T-cell (primary cell): ENCODE results near the gene TMC2. TPM values are rescaled to one million over a fixed set of nuclear protein-coding genes. Genes with fewer than 3 reads are reported as not detected.

Experiments used
- ATAC-seq, 4 experiments: fragments of 200-7000 bp in 3 of 4; fragments of 150-1000 bp in 1 of 4; cut with Tn5 transposase; replicated peaks in 1 of 4; 1 replicate in 3 of 4; 2 replicates in 1 of 4; pipeline ENCODE4 v1.10.0; 2021; ENCODE audit warnings: moderate library complexity in 3 of 4, mild to moderate bottlenecking in 2 of 4, moderate number of reproducible peaks in 1 of 4
- CTCF ChIA-PET, 2 donors: fragments of 300-600 bp; sonication (Branson Sonifier 250); formaldehyde crosslinking; loops; one replicate each; lab custom pipeline; 2022; ENCODE audit warnings: antibody characterized with exemption in 2 of 2; lab: Charles Lee
- POLR2A ChIA-PET, 2 donors: fragments of 300-600 bp; sonication (Branson Sonifier 250); formaldehyde crosslinking; loops; one replicate each; lab custom pipeline; 2022; ENCODE audit warnings: antibody characterized with exemption in 2 of 2; lab: Charles Lee
- DNase-seq, 35 experiments: peaks; one replicate each; pipeline versions ENCODE4 v3.0.0 to v3.0.0-alpha.2; 2013 to 2023
- H3K27ac ChIP-seq: one replicate; pipeline ENCODE4 v1.5.1; 2013; ENCODE audit warnings: low read length
- H3K27me3 ChIP-seq, 2 experiments: replicated peaks in 1 of 2; 1 replicate in 1 of 2; 2 replicates in 1 of 2; pipeline versions ENCODE4 v1.6.1 to v1.7.0; 2013; ENCODE audit warnings: low read length in 1 of 2, mixed read lengths in 1 of 2; ENCODE audit not compliant: control insufficient read depth in 2 of 2, insufficient read depth in 2 of 2; ENCODE audit errors: extremely low read depth in 1 of 2
- H3K36me3 ChIP-seq, 2 donors: 1 replicate in 1 of 2; 2 replicates in 1 of 2; pipeline versions ENCODE4 v1.6.1 to v1.7.0; 2013; ENCODE audit warnings: low read length in 1 of 2; ENCODE audit not compliant: control insufficient read depth in 2 of 2, insufficient read depth in 1 of 2; ENCODE audit errors: extremely low read depth in 1 of 2
- H3K4me1 ChIP-seq, 2 experiments: 1 replicate in 1 of 2; 2 replicates in 1 of 2; pipeline versions ENCODE4 v1.6.1 to v1.7.0; 2013; ENCODE audit warnings: low read length in 2 of 2, mixed read lengths in 1 of 2; ENCODE audit not compliant: insufficient read depth in 2 of 2, control insufficient read depth in 1 of 2; ENCODE audit errors: extremely low read depth in 1 of 2
- H3K4me3 ChIP-seq, 2 donors: 1 replicate in 1 of 2; 2 replicates in 1 of 2; pipeline versions ENCODE4 v1.5.1 to v1.7.0; 2013; ENCODE audit warnings: mild to moderate bottlenecking in 2 of 2, low read length in 1 of 2, moderate library complexity in 1 of 2; ENCODE audit not compliant: control insufficient read depth in 1 of 2; ENCODE audit errors: extremely low read depth in 1 of 2
- H3K9me3 ChIP-seq: 2 replicates; pipeline ENCODE4 v1.7.0; 2013
- H3K27ac Mint-ChIP-seq, 2 donors: one replicate each; pipeline ENCODE4 v1.8.0; 2020 to 2021; ENCODE audit warnings: mild to moderate bottlenecking in 2 of 2, mixed read lengths in 2 of 2
- H3K27me3 Mint-ChIP-seq, 2 donors: one replicate each; pipeline ENCODE4 v1.8.0; 2021 to 2022; ENCODE audit warnings: mixed read lengths in 2 of 2
- H3K36me3 Mint-ChIP-seq: one replicate; pipeline ENCODE4 v1.8.0; 2021; ENCODE audit warnings: mixed read lengths
- H3K4me1 Mint-ChIP-seq, 3 donors: one replicate each; pipeline ENCODE4 v1.8.0; 2020 to 2022; ENCODE audit warnings: mixed read lengths in 3 of 3, mild to moderate bottlenecking in 1 of 3
- H3K4me3 Mint-ChIP-seq, 3 donors: one replicate each; pipeline ENCODE4 v1.8.0; 2020 to 2022; ENCODE audit warnings: mild to moderate bottlenecking in 3 of 3, mixed read lengths in 3 of 3, moderate library complexity in 3 of 3
- H3K9me3 Mint-ChIP-seq, 3 donors: one replicate each; pipeline ENCODE4 v1.8.0; 2020 to 2022; ENCODE audit warnings: mixed read lengths in 3 of 3
- WGBS: methylation state at CpG from one replicate; pipeline ENCODE4 v1.1.5; 2013; ENCODE audit warnings: missing lambda C conversion rate; ENCODE audit not compliant: insufficient coverage; 5-methylcytosine and 5-hydroxymethylcytosine counted together
- total RNA-seq, 35 experiments: library from RNA in 6 of 35; stranded (reverse) in 6 of 35; fragments of 120-200 nt in 1 of 35; gene quantifications; one replicate each; pipeline versions ENCODE4 v1.2.1 to v1.2.4 and lab custom pipeline; 2013 to 2026

Gene TMC2
- total RNA-seq, 5 donors from 2014 or later (not counting 1 experiment from before 2014, with no cell fraction given) = not detected

- Mint-ChIP-seq H3K4me1 (no peaks in the 10 kb centered on the region), H3K4me3 (no peak overlapping the region), H3K27ac (no peak overlapping the region), H3K36me3 (no peaks in the 10 kb centered on the region), H3K9me3 (no peaks in the 10 kb centered on the region), H3K27me3 (peaks cover 20 to 27% of the 10 kb centered on the region in 2 donors)
- H3K9me3 ChIP-seq = no peaks in the 10 kb centered on the region
- CTCF ChIA-PET = no interaction called here
- H3K36me3 ChIP-seq = no peaks in the 10 kb centered on the region
- 71% methylated on average over 1 of the region's 1 CpG for WGBS
- H3K27me3 ChIP-seq = peaks cover 2 to 4% of the 10 kb centered on the region in 2 experiments
- no peaks in the 10 kb centered on the region for H3K4me1 ChIP-seq
- H3K4me3 ChIP-seq = no peak overlapping the region
- DNase-seq = no peak
- POLR2A ChIA-PET = no interaction called here
- H3K27ac ChIP-seq = no peak overlapping the region
- ATAC-seq = no peak
These were observed 49.4 kb downstream of the TMC2 start for GRCh38 chr20:2585811-2586210.

- H3K4me1 Mint-ChIP-seq = no peaks in the 10 kb centered on the region
- whole genome bisulfite sequencing = 40% methylated on average over 1 of the region's 1 CpG
These were observed 57.4 kb downstream of the TMC2 start for GRCh38 chr20:2593756-2594155.

GRCh38 chr20:2595076-2595475, 58.7 kb downstream of the TMC2 start:
- Mint-ChIP-seq H3K9me3 (no peaks in the 10 kb centered on the region), H3K27ac (no peak overlapping the region), H3K36me3 (no peaks in the 10 kb centered on the region), H3K27me3 (peaks cover 29 to 42% of the 10 kb centered on the region in 2 donors), H3K4me1 (no peaks in the 10 kb centered on the region), H3K4me3 (no peak overlapping the region)
- ATAC-seq (no peak), DNase-seq (no peak)
- WGBS = 74% methylated on average over 2 of the region's 2 CpGs
- CTCF ChIA-PET = no interaction called here
- H3K27ac ChIP-seq = no peak overlapping the region
- H3K27me3 ChIP-seq = peaks cover 2 to 24% of the 10 kb centered on the region in 2 experiments
- POLR2A ChIA-PET = no interaction called here
- no peaks in the 10 kb centered on the region for H3K36me3 ChIP-seq
- no peaks in the 10 kb centered on the region for H3K9me3 ChIP-seq
- no peaks in the 10 kb centered on the region for H3K4me1 ChIP-seq
- H3K4me3 ChIP-seq = no peak overlapping the region

More at GRCh38 chr20:2593756-2594155, 57.4 kb downstream of the TMC2 start:
- no peaks in the 10 kb centered on the region for H3K36me3 Mint-ChIP-seq
- DNase-seq = no peak
- H3K4me3 ChIP-seq = no peak overlapping the region
- H3K27ac ChIP-seq = no peak overlapping the region
- no peaks in the 10 kb centered on the region for H3K9me3 Mint-ChIP-seq
- ChIA-PET POLR2A (no interaction called here), CTCF (no interaction called here)
- no peak overlapping the region for H3K27ac Mint-ChIP-seq
- peaks cover 32 to 45% of the 10 kb centered on the region in 2 donors for H3K27me3 Mint-ChIP-seq
- H3K4me3 Mint-ChIP-seq = no peak overlapping the region
- no peaks in the 10 kb centered on the region for H3K36me3 ChIP-seq
- no peaks in the 10 kb centered on the region for H3K9me3 ChIP-seq
- H3K27me3 ChIP-seq = peaks cover 2 to 20% of the 10 kb centered on the region in 2 experiments
- no peaks in the 10 kb centered on the region for H3K4me1 ChIP-seq
- ATAC-seq = no peak

GRCh38 chr20:2596673-2597279, 60.4 kb downstream of the TMC2 start:
- ATAC-seq (no peak), DNase-seq (no peak)
- H3K9me3 Mint-ChIP-seq = no peaks in the 10 kb centered on the region
- no peaks in the 10 kb centered on the region for H3K4me1 ChIP-seq
- WGBS = 73% methylated on average over 6 of the region's 8 CpGs
- no peaks in the 10 kb centered on the region for H3K4me1 Mint-ChIP-seq
- H3K27me3 Mint-ChIP-seq = peaks cover 25 to 36% of the 10 kb centered on the region in 2 donors
- H3K4me3 Mint-ChIP-seq = no peak overlapping the region
- H3K4me3 ChIP-seq = no peak overlapping the region
- CTCF ChIA-PET = no interaction called here
- peaks cover 2 to 20% of the 10 kb centered on the region in 2 experiments for H3K27me3 ChIP-seq
- H3K36me3 ChIP-seq = no peaks in the 10 kb centered on the region
- no peaks in the 10 kb centered on the region for H3K9me3 ChIP-seq
- H3K27ac ChIP-seq = no peak overlapping the region
- no peaks in the 10 kb centered on the region for H3K36me3 Mint-ChIP-seq
- no peak overlapping the region for H3K27ac Mint-ChIP-seq
- POLR2A ChIA-PET = no interaction called here

GRCh38 chr20:2599288-2600006, 63.1 kb downstream of the TMC2 start:
- H3K27me3 ChIP-seq = peaks cover 2 to 6% of the 10 kb centered on the region in 2 experiments
- CTCF ChIA-PET = interaction anchor here in 1 of 2 donors (0.7 kb wide), 2 partner anchors 14 to 36 kb away, joined by 4 to 6 read pairs; no protein-coding TSS in a partner anchor
- H3K27ac Mint-ChIP-seq = no peak overlapping the region
- H3K27me3 Mint-ChIP-seq = peaks cover 8 to 24% of the 10 kb centered on the region in 2 donors
- H3K9me3 Mint-ChIP-seq = no peaks in the 10 kb centered on the region
- H3K4me3 Mint-ChIP-seq = no peak overlapping the region
- no peaks in the 10 kb centered on the region for H3K36me3 Mint-ChIP-seq
- no peaks in the 10 kb centered on the region for H3K4me1 Mint-ChIP-seq
- no peaks in the 10 kb centered on the region for H3K4me1 ChIP-seq
- no peak for DNase-seq
- ATAC-seq = no peak
- 64% methylated on average over 2 of the region's 5 CpGs for WGBS
- no peak overlapping the region for H3K4me3 ChIP-seq
- no peaks in the 10 kb centered on the region for H3K9me3 ChIP-seq
- no peak overlapping the region for H3K27ac ChIP-seq
- POLR2A ChIA-PET = no interaction called here
- H3K36me3 ChIP-seq = no peaks in the 10 kb centered on the region

DNA sequence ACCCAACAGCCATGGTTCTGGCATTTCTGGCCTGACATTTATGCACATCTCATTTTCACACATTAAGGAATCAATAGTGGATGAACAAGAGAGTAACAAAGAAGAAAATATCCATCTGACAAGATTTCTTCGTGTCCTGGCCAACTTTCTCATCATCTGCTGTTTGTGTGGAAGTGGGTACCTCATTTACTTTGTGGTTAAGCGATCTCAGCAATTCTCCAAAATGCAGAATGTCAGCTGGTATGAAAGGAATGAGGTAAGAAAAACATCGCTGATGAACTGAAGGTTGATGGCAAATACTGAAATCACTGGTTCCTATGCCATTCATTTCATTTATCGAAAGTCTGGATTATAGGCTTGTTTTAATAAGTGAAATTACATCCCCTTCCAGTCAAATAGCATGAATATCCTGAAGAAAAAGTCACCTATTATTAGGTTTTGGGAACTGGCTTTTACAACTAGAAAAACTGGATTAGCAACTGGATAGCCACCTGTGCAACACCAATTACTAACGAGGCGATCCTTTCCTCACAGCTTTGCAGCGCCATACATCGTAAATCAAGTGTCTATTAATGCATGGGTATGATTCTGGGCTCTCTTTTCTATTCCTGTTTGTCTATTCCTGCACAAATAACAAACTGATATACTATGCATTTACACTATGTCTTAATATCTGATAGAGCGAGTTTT, 65.8 kb downstream of the TMC2 start:
- ATAC-seq = no peak
- ChIA-PET CTCF (no interaction called here), POLR2A (no interaction called here)
- Mint-ChIP-seq H3K4me1 (no peaks in the 10 kb centered on the region), H3K36me3 (peaks cover 2% of the 10 kb centered on the region), H3K27ac (no peak overlapping the region), H3K27me3 (peaks cover 3 to 9% of the 10 kb centered on the region in 2 donors), H3K4me3 (no peak overlapping the region), H3K9me3 (peaks cover 2 to 14% (median 4%) of the 10 kb centered on the region in 3 donors)
- no peak for DNase-seq
- Histone ChIP-seq H3K9me3 (no peaks in the 10 kb centered on the region), H3K4me3 (no peak overlapping the region), H3K27ac (no peak overlapping the region), H3K36me3 (no peaks in the 10 kb centered on the region), H3K4me1 (no peaks in the 10 kb centered on the region), H3K27me3 (peaks cover 0 to 6% of the 10 kb centered on the region in 2 experiments)
- no CpG with 5 or more reads among the region's 9 CpGs for WGBS
